Mesendoderm (in vitro differentiated cells): Measurements from ENCODE around the gene FBXL20.

Experiments
- DNase-seq: peaks from one replicate; pipeline ENCODE4 v3.0.0; 2013
- H2AK5ac ChIP-seq: 2 replicates; pipeline ENCODE4 v1.6.1; 2013; ENCODE audit warnings: low read length, inconsistent platforms
- H2BK120ac ChIP-seq: 2 replicates; pipeline ENCODE4 v1.6.1; 2013; ENCODE audit warnings: low read depth, mild to moderate bottlenecking, low read length, moderate library complexity, mixed read lengths
- H2BK15ac ChIP-seq: replicated peaks from 2 replicates; pipeline ENCODE4 v1.6.1; 2013; ENCODE audit warnings: low read depth, mild to moderate bottlenecking, moderate library complexity
- H2BK5ac ChIP-seq: 2 replicates; pipeline ENCODE4 v1.6.1; 2013; ENCODE audit warnings: low read length, inconsistent platforms
- H3K18ac ChIP-seq: 2 replicates; pipeline ENCODE4 v1.6.1; 2013; ENCODE audit warnings: mild to moderate bottlenecking, low read length, mixed read lengths
- H3K23ac ChIP-seq: one replicate; pipeline ENCODE4 v1.6.1; 2013; ENCODE audit warnings: low read length
- H3K27ac ChIP-seq: 2 replicates; pipeline ENCODE4 v1.5.1; 2013; ENCODE audit warnings: low read depth, mild to moderate bottlenecking, inconsistent platforms, low read length, moderate library complexity
- H3K27me3 ChIP-seq: 2 replicates; pipeline ENCODE4 v1.6.1; 2013; ENCODE audit warnings: low read length, control low read depth, mild to moderate bottlenecking, inconsistent platforms; ENCODE audit not compliant: insufficient read depth, poor library complexity
- H3K36me3 ChIP-seq: 2 replicates; pipeline ENCODE4 v1.6.1; 2013; ENCODE audit warnings: low read length, inconsistent platforms; ENCODE audit not compliant: control insufficient read depth, insufficient read depth
- H3K4ac ChIP-seq: one replicate; pipeline ENCODE4 v1.6.1; 2013; ENCODE audit warnings: low read depth, mild to moderate bottlenecking, low read length, moderate library complexity
- H3K4me1 ChIP-seq: 2 replicates; pipeline ENCODE4 v1.6.1; 2013; ENCODE audit warnings: low read depth, low read length, inconsistent platforms; ENCODE audit not compliant: control insufficient read depth
- H3K4me2 ChIP-seq: 2 replicates; pipeline ENCODE4 v1.6.1; 2013; ENCODE audit warnings: low read length
- H3K4me3 ChIP-seq: 2 replicates; pipeline ENCODE4 v1.5.1; 2013; ENCODE audit warnings: mild to moderate bottlenecking, low read length
- H3K56ac ChIP-seq: one replicate; pipeline ENCODE4 v1.6.1; 2013; ENCODE audit warnings: low read length
- H3K79me1 ChIP-seq: 2 replicates; pipeline ENCODE4 v1.6.1; 2013; ENCODE audit warnings: low read length, inconsistent platforms
- H3K79me2 ChIP-seq: 2 replicates; pipeline ENCODE4 v1.6.1; 2013; ENCODE audit warnings: mild to moderate bottlenecking, low read length; ENCODE audit not compliant: control insufficient read depth, insufficient read depth
- H3K9ac ChIP-seq: 2 replicates; pipeline ENCODE4 v1.6.1; 2013; ENCODE audit warnings: low read length, inconsistent platforms
- H4K5ac ChIP-seq: one replicate; pipeline ENCODE4 v1.6.1; 2013; ENCODE audit warnings: low read length
- H4K8ac ChIP-seq: one replicate; pipeline ENCODE4 v1.6.1; 2013; ENCODE audit warnings: low read depth, mild to moderate bottlenecking, control low read depth, low read length, moderate library complexity
- WGBS: extraction: QIAGEN DNeasy Blood & Tissue Kit; methylation state at CpG from one replicate; pipeline ENCODE4 v1.1.7; 2013; ENCODE audit warnings: low lambda C conversion rate, missing lambda C conversion rate; ENCODE audit not compliant: insufficient coverage; ENCODE audit errors: extremely low coverage; 5-methylcytosine and 5-hydroxymethylcytosine counted together

The FBXL20 gene

GRCh38 chr17:39244600-39245570 lies 156.5 kb downstream of the FBXL20 start:
- Histone ChIP-seq H3K27me3 (no peaks in the 10 kb centered on the region), H2BK120ac (no peak overlapping the region), H3K36me3 (no peaks in the 10 kb centered on the region), H3K79me1 (no peaks in the 10 kb centered on the region), H3K56ac (no peak overlapping the region), H3K4me2 (no peak overlapping the region), H3K18ac (no peak overlapping the region), H4K5ac (no peak overlapping the region), H2BK15ac (no peak overlapping the region), H3K4me1 (no peaks in the 10 kb centered on the region), H2AK5ac (no peak overlapping the region), H3K4ac (no peak overlapping the region), H3K4me3 (no peak overlapping the region), H4K8ac (no peak overlapping the region), H3K79me2 (no peaks in the 10 kb centered on the region), H2BK5ac (no peak overlapping the region), H3K9ac (no peak overlapping the region), H3K27ac (no peak overlapping the region), H3K23ac (no peak overlapping the region)
- DNase-seq, result peak; percentile 95
- no CpG with 5 or more reads among the region's 6 CpGs for WGBS

- Histone ChIP-seq H3K9ac (no peak overlapping the region), H3K79me2 (no peaks in the 10 kb centered on the region), H3K4me2 (no peak overlapping the region), H3K56ac (peak overlapping the region; percentile 37), H3K36me3 (no peaks in the 10 kb centered on the region), H3K4me1 (no peaks in the 10 kb centered on the region), H2BK15ac (no peak overlapping the region), H3K27ac (no peak overlapping the region), H2AK5ac (no peak overlapping the region), H2BK5ac (no peak overlapping the region), H3K23ac (no peak overlapping the region), H3K4me3 (no peak overlapping the region), H3K18ac (no peak overlapping the region), H4K8ac (no peak overlapping the region), H3K27me3 (no peaks in the 10 kb centered on the region), H3K79me1 (no peaks in the 10 kb centered on the region), H2BK120ac (no peak overlapping the region), H3K4ac (no peak overlapping the region), H4K5ac (no peak overlapping the region)
- no CpG with 5 or more reads among the region's 11 CpGs for WGBS
- DNase-seq, result peak; percentile 37
These were observed 157.3 kb downstream of the FBXL20 start for GRCh38 chr17:39244016-39244599.

- H3K79me2 ChIP-seq, result no peaks in the 10 kb centered on the region
- H2BK120ac ChIP-seq, result no peak overlapping the region
- no peak overlapping the region for H2BK5ac ChIP-seq
- no peak for DNase-seq
- no peak overlapping the region for H3K23ac ChIP-seq
- H3K27ac ChIP-seq, result no peak overlapping the region
- no CpG with 5 or more reads among the region's 8 CpGs for WGBS
- H3K4me2 ChIP-seq, result no peak overlapping the region
- H3K9ac ChIP-seq, result no peak overlapping the region
- H2AK5ac ChIP-seq, result no peak overlapping the region
- H3K56ac ChIP-seq, result no peak overlapping the region
- no peak overlapping the region for H2BK15ac ChIP-seq
- no peaks in the 10 kb centered on the region for H3K36me3 ChIP-seq
- H3K27me3 ChIP-seq, result no peaks in the 10 kb centered on the region
- H3K4me1 ChIP-seq, result no peaks in the 10 kb centered on the region
- H3K4me3 ChIP-seq, result no peak overlapping the region
- H3K79me1 ChIP-seq, result no peaks in the 10 kb centered on the region
- no peak overlapping the region for H3K4ac ChIP-seq
- H4K8ac ChIP-seq, result no peak overlapping the region
- no peak overlapping the region for H3K18ac ChIP-seq
- no peak overlapping the region for H4K5ac ChIP-seq
These were observed 158.3 kb downstream of the FBXL20 start for GRCh38 chr17:39243155-39243554.

- Histone ChIP-seq H3K56ac (no peak overlapping the region), H2BK15ac (no peak overlapping the region)
These were observed 160.8 kb downstream of the FBXL20 start for GRCh38 chr17:39240631-39241030.

GRCh38 chr17:39239640-39240314 lies 161.6 kb downstream of the FBXL20 start:
- H4K8ac ChIP-seq, result no peak overlapping the region
- no peak overlapping the region for H3K9ac ChIP-seq
- H2BK15ac ChIP-seq, result no peak overlapping the region
- H4K5ac ChIP-seq, result no peak overlapping the region
- H3K36me3 ChIP-seq, result no peaks in the 10 kb centered on the region
- no peaks in the 10 kb centered on the region for H3K4me1 ChIP-seq
- no peak overlapping the region for H2BK5ac ChIP-seq
- H3K18ac ChIP-seq, result no peak overlapping the region
- no CpG with 5 or more reads among the region's 16 CpGs for WGBS
- DNase-seq, result peak; percentile 79
- no peak overlapping the region for H3K4me3 ChIP-seq
- H3K4me2 ChIP-seq, result no peak overlapping the region
- no peaks in the 10 kb centered on the region for H3K79me1 ChIP-seq
- H3K79me2 ChIP-seq, result no peaks in the 10 kb centered on the region
- no peak overlapping the region for H2BK120ac ChIP-seq
- H3K4ac ChIP-seq, result no peak overlapping the region
- H3K56ac ChIP-seq, result no peak overlapping the region
- no peaks in the 10 kb centered on the region for H3K27me3 ChIP-seq
- H3K27ac ChIP-seq, result no peak overlapping the region
- no peak overlapping the region for H3K23ac ChIP-seq
- H2AK5ac ChIP-seq, result no peak overlapping the region

More at GRCh38 chr17:39240631-39241030, 160.8 kb downstream of the FBXL20 start:
- Histone ChIP-seq H3K4me1 (no peaks in the 10 kb centered on the region), H3K79me1 (no peaks in the 10 kb centered on the region), H2BK120ac (no peak overlapping the region), H2BK5ac (no peak overlapping the region), H3K18ac (no peak overlapping the region), H4K5ac (no peak overlapping the region), H3K23ac (no peak overlapping the region), H2AK5ac (no peak overlapping the region), H3K36me3 (no peaks in the 10 kb centered on the region), H3K4me2 (no peak overlapping the region), H3K79me2 (no peaks in the 10 kb centered on the region), H3K4me3 (no peak overlapping the region), H3K4ac (no peak overlapping the region), H3K9ac (no peak overlapping the region), H3K27ac (no peak overlapping the region), H4K8ac (no peak overlapping the region), H3K27me3 (no peaks in the 10 kb centered on the region)
- no peak for DNase-seq
- WGBS, result no CpG with 5 or more reads among the region's 5 CpGs
